WTC11 (cell line): Measurements from ENCODE around the gene KIF20B. TPM values are rescaled to one million over a fixed set of nuclear protein-coding genes. Genes with fewer than 3 reads are reported as not detected.

ENCODE experiments used
- ATAC-seq: fragments of 200-7000 bp; cut with Tn5 transposase; 2 replicates; pipeline ENCODE4 v1.10.0; 2021; ENCODE audit warnings: mild to moderate bottlenecking, moderate library complexity
- CTCF ChIA-PET: fragments of 300-600 bp; sonication (Branson Sonifier 250); formaldehyde crosslinking; loops from one replicate; lab custom pipeline; 2021; ENCODE audit warnings: antibody characterized with exemption; lab: Charles Lee
- POLR2A ChIA-PET: fragments of 350-600 bp; sonication (Branson Sonifier 250); formaldehyde crosslinking; loops from one replicate; lab custom pipeline; 2021; ENCODE audit warnings: antibody characterized with exemption; lab: Charles Lee
- DNase-seq: peaks from one replicate; pipeline ENCODE4 v3.0.0; 2021; ENCODE audit warnings: low spot score
- H3K27ac Mint-ChIP-seq: 2 replicates; pipeline ENCODE4 v1.8.0; 2021; ENCODE audit warnings: mixed read lengths
- H3K27me3 Mint-ChIP-seq: 2 replicates; pipeline ENCODE4 v1.8.0; 2021; ENCODE audit warnings: low read depth, mild to moderate bottlenecking, moderate library complexity, mixed read lengths
- H3K36me3 Mint-ChIP-seq: 2 replicates; pipeline ENCODE4 v1.8.0; 2021; ENCODE audit warnings: mixed read lengths
- H3K4me1 Mint-ChIP-seq: 2 replicates; pipeline ENCODE4 v1.8.0; 2022; ENCODE audit warnings: mixed read lengths
- H3K4me3 Mint-ChIP-seq: 2 replicates; pipeline ENCODE4 v1.8.0; 2021; ENCODE audit warnings: mild to moderate bottlenecking, moderate library complexity, mixed read lengths
- H3K9me3 Mint-ChIP-seq: 2 replicates; pipeline ENCODE4 v1.8.0; 2021; ENCODE audit warnings: mixed read lengths
- AR ChIP-seq: fragments of 250-450 bp; sonication (Bioruptor Pico); IDR thresholded peaks from 2 replicates; pipeline ENCODE4 v1.9.0; 2021; ENCODE audit warnings: mild to moderate bottlenecking
- ATF1 ChIP-seq: sonication (generic); formaldehyde crosslinking; IDR thresholded peaks from 2 replicates; pipeline ENCODE4 v1.8.1; 2023; ENCODE audit warnings: mild to moderate bottlenecking, moderate library complexity, missing genetic modification reagents
- ATF3 ChIP-seq: sonication (generic); formaldehyde crosslinking; conservative IDR thresholded peaks from 2 replicates; pipeline ENCODE4 v1.8.1; 2022; ENCODE audit warnings: mild to moderate bottlenecking, missing genetic modification reagents
- CBFB ChIP-seq: sonication (generic); formaldehyde crosslinking; IDR thresholded peaks from 2 replicates; pipeline ENCODE4 v1.8.1; 2022; ENCODE audit warnings: mild to moderate bottlenecking, low read depth, missing genetic modification reagents
- E2F5 ChIP-seq: sonication (generic); formaldehyde crosslinking; IDR thresholded peaks from 2 replicates; pipeline ENCODE4 v1.8.1; 2022; ENCODE audit warnings: mild to moderate bottlenecking, moderate library complexity, missing genetic modification reagents
- GTF2I ChIP-seq: fragments of 250-450 bp; sonication (Bioruptor Pico); conservative IDR thresholded peaks from 2 replicates; pipeline ENCODE4 v1.4.0; 2021; ENCODE audit warnings: mild to moderate bottlenecking
- IRF2 ChIP-seq: sonication (generic); formaldehyde crosslinking; IDR thresholded peaks from 2 replicates; pipeline ENCODE4 v1.8.0; 2022; ENCODE audit warnings: low read depth, missing genetic modification reagents, borderline replicate concordance
- JUN ChIP-seq: sonication (generic); formaldehyde crosslinking; IDR thresholded peaks from 2 replicates; pipeline ENCODE4 v1.8.0; 2023; ENCODE audit warnings: mild to moderate bottlenecking, missing genetic modification reagents
- MLX ChIP-seq: sonication (generic); formaldehyde crosslinking; IDR thresholded peaks from 2 replicates; pipeline ENCODE4 v1.8.1; 2023; ENCODE audit warnings: mild to moderate bottlenecking, missing genetic modification reagents, moderate library complexity
- NFE2L1 ChIP-seq: sonication (generic); formaldehyde crosslinking; IDR thresholded peaks from 2 replicates; pipeline ENCODE4 v1.8.1; 2023; ENCODE audit warnings: missing genetic modification reagents
- NFYB ChIP-seq: sonication (generic); formaldehyde crosslinking; conservative IDR thresholded peaks from 2 replicates; pipeline ENCODE4 v1.8.0; 2022; ENCODE audit warnings: low read depth, missing genetic modification reagents
- NR2C2 ChIP-seq: sonication (generic); formaldehyde crosslinking; IDR thresholded peaks from 2 replicates; pipeline ENCODE4 v1.8.0; 2022; ENCODE audit warnings: mild to moderate bottlenecking, missing genetic modification reagents
- OVOL2 ChIP-seq: fragments of 250-450 bp; sonication (Bioruptor Pico); IDR thresholded peaks from 2 replicates; pipeline ENCODE4 v1.9.0; 2021; ENCODE audit warnings: mild to moderate bottlenecking, borderline replicate concordance
- PRRX2 ChIP-seq: fragments of 250-450 bp; sonication (Bioruptor Pico); IDR thresholded peaks from 2 replicates; pipeline ENCODE4 v1.8.0; 2021; ENCODE audit warnings: mild to moderate bottlenecking
- RELA ChIP-seq: sonication (generic); formaldehyde crosslinking; IDR thresholded peaks from 2 replicates; pipeline ENCODE4 v1.8.1; 2022; ENCODE audit warnings: missing genetic modification reagents, mild to moderate bottlenecking, borderline replicate concordance
- SOX15 ChIP-seq: fragments of 250-450 bp; sonication (Bioruptor Pico); IDR thresholded peaks from 2 replicates; pipeline ENCODE4 v1.9.0; 2021; ENCODE audit warnings: mild to moderate bottlenecking
- TCF7 ChIP-seq: sonication (generic); formaldehyde crosslinking; IDR thresholded peaks from 2 replicates; pipeline ENCODE4 v1.8.0; 2022; ENCODE audit warnings: mild to moderate bottlenecking, low read depth, missing genetic modification reagents, moderate library complexity
- TEAD1 ChIP-seq: sonication (generic); formaldehyde crosslinking; IDR thresholded peaks from 2 replicates; pipeline ENCODE4 v1.8.0; 2022; ENCODE audit warnings: mild to moderate bottlenecking, missing genetic modification reagents
- USF2 ChIP-seq: sonication (generic); formaldehyde crosslinking; IDR thresholded peaks from 2 replicates; pipeline ENCODE4 v1.8.1; 2023; ENCODE audit warnings: mild to moderate bottlenecking, missing genetic modification reagents, moderate library complexity
- ZBTB43 ChIP-seq: sonication (generic); formaldehyde crosslinking; IDR thresholded peaks from 2 replicates; pipeline ENCODE4 v1.8.1; 2023; ENCODE audit warnings: mild to moderate bottlenecking, missing genetic modification reagents
- ZNF138 ChIP-seq: sonication (generic); formaldehyde crosslinking; conservative IDR thresholded peaks from 2 replicates; pipeline ENCODE4 v1.8.1; 2022; ENCODE audit warnings: mild to moderate bottlenecking, moderate library complexity, missing genetic modification reagents
- ZNF281 ChIP-seq: sonication (generic); formaldehyde crosslinking; IDR thresholded peaks from 2 replicates; pipeline ENCODE4 v1.8.0; 2023; ENCODE audit warnings: mild to moderate bottlenecking, missing genetic modification reagents
- ZNF423 ChIP-seq: fragments of 250-450 bp; sonication (Bioruptor Pico); IDR thresholded peaks from 2 replicates; pipeline ENCODE4 v2.1.2; 2022; ENCODE audit warnings: mild to moderate bottlenecking, moderate library complexity
- ZNF512 ChIP-seq: sonication (generic); formaldehyde crosslinking; IDR thresholded peaks from 2 replicates; pipeline ENCODE4 v1.8.1; 2022; ENCODE audit warnings: missing genetic modification reagents, borderline replicate concordance
- total RNA-seq: library from RNA; stranded (reverse); gene quantifications from 3 replicates; pipeline ENCODE4 v1.2.3, GENCODE V29; 2021

The KIF20B gene
- total RNA-seq, 1 experiment from 2014 or later: 70.2 TPM

- TF ChIP-seq USF2 (CRISPR knock-in tag) (no peak), ATF1 (no peak), E2F5 (CRISPR knock-in tag) (no peak), ZBTB43 (no peak), GTF2I (CRISPR knock-in tag) (no peak), SOX15 (CRISPR knock-in tag) (no peak), MLX (CRISPR knock-in tag) (no peak)
Measured at GRCh38 chr10:89789188-89789877, 87.9 kb downstream of the KIF20B start (continued).

- peaks cover 6% of the 10 kb centered on the region; the same call in 1 of the 2 replicates for H3K9me3 Mint-ChIP-seq
- peaks cover 29% of the 10 kb centered on the region for H3K4me1 Mint-ChIP-seq
- DNase-seq: no peak
- no peak for TF ChIP-seq JUN
- no peak for TF ChIP-seq AR (CRISPR knock-in tag)
- no peak for TF ChIP-seq RELA
- TF ChIP-seq CBFB (CRISPR knock-in tag): no peak
- TF ChIP-seq SOX15 (CRISPR knock-in tag): no peak
- TF ChIP-seq NR2C2 (CRISPR knock-in tag): no peak
- no peak for TF ChIP-seq TCF7 (CRISPR knock-in tag)
- no peak for TF ChIP-seq TEAD1 (CRISPR knock-in tag)
- no peak for TF ChIP-seq ZNF423 (CRISPR knock-in tag)
- no peak for TF ChIP-seq ZNF138 (CRISPR knock-in tag)
- TF ChIP-seq ATF1: no peak
- no peak for TF ChIP-seq ATF3 (CRISPR knock-in tag)
- no peak for TF ChIP-seq OVOL2 (CRISPR knock-in tag)
- no peak for TF ChIP-seq PRRX2 (CRISPR knock-in tag)
- TF ChIP-seq ZNF281: no peak
- no peak for TF ChIP-seq NFE2L1 (CRISPR knock-in tag)
- no peak for TF ChIP-seq ZNF512 (CRISPR knock-in tag)
- no peak for TF ChIP-seq IRF2 (CRISPR knock-in tag)
- TF ChIP-seq NFYB: no peak
- H3K27me3 Mint-ChIP-seq: no peaks in the 10 kb centered on the region; the same call in 1 of the 2 replicates
- ChIA-PET CTCF (no interaction called here), POLR2A (no interaction called here)
- no peaks in the 10 kb centered on the region for H3K36me3 Mint-ChIP-seq
- H3K4me3 Mint-ChIP-seq: no peak overlapping the region
- ATAC-seq: no peak
- no peak overlapping the region for H3K27ac Mint-ChIP-seq
Measured at GRCh38 chr10:89792187-89792586, 90.8 kb downstream of the KIF20B start.
